H7 (cell line): ENCODE measurements around the gene SULT4A1. TPM values are rescaled to one million over a fixed set of nuclear protein-coding genes. Genes with fewer than 3 reads are reported as not detected.
A peak's percentile ranks its signal among the peaks of the same experiment; 100 is the strongest.
"Not testable (repeated sequence)": the region's sequence is repeated elsewhere in the genome, so short reads cannot be mapped to it uniquely, and the experiment has no call there.

Experiments
- DNase-seq: peaks from one replicate; pipeline ENCODE4 v3.0.0; 2012
- H3K27me3 ChIP-seq: 2 replicates; pipeline ENCODE4 v1.6.0; 2011; ENCODE audit warnings: mild to moderate bottlenecking, low read length; ENCODE audit not compliant: control insufficient read depth, insufficient read depth
- H3K36me3 ChIP-seq: replicated peaks from 2 replicates; pipeline ENCODE4 v1.5.1; 2011; ENCODE audit warnings: low read length; ENCODE audit not compliant: control insufficient read depth, insufficient read depth
- H3K4me3 ChIP-seq: 2 replicates; pipeline ENCODE4 v1.5.1; 2011; ENCODE audit warnings: low read depth, mild to moderate bottlenecking, control low read depth, low read length, moderate library complexity; ENCODE audit not compliant: insufficient read depth
- total RNA-seq: library from RNA; depleted of rRNA; stranded (reverse); fragments of >200 nt; shearing (Covaris generic); gene quantifications from 2 replicates; pipeline ENCODE4 v1.2.3, GENCODE V29; 2014

SULT4A1 gene
- total RNA-seq, 1 experiment from 2014 or later = 6.3 TPM

GRCh38 chr22:43882122-43882767 lies 19.9 kb upstream of the SULT4A1 start:
- Histone ChIP-seq H3K36me3 (no peaks in the 10 kb centered on the region; the same call in 1 of the 2 replicates), H3K4me3 (no peak overlapping the region), H3K27me3 (no peaks in the 10 kb centered on the region)
- peak; percentile 11 for DNase-seq

GRCh38 chr22:43881091-43882061 lies 19.1 kb upstream of the SULT4A1 start:
- DNase-seq = peak; percentile 39
- H3K27me3 ChIP-seq = no peaks in the 10 kb centered on the region
- no peak overlapping the region for H3K4me3 ChIP-seq
- no peaks in the 10 kb centered on the region; the same call in 1 of the 2 replicates for H3K36me3 ChIP-seq

- Histone ChIP-seq H3K27me3 (no peaks in the 10 kb centered on the region), H3K36me3 (no peaks in the 10 kb centered on the region; the same call in 1 of the 2 replicates), H3K4me3 (no peak overlapping the region)
- no peak for DNase-seq
These were observed 18.3 kb upstream of the SULT4A1 start for GRCh38 chr22:43880541-43880991.

GRCh38 chr22:43879901-43880540 lies 17.7 kb upstream of the SULT4A1 start:
- no peaks in the 10 kb centered on the region for H3K27me3 ChIP-seq
- no peaks in the 10 kb centered on the region; the same call in 1 of the 2 replicates for H3K36me3 ChIP-seq
- no peak overlapping the region for H3K4me3 ChIP-seq
- DNase-seq = peak; percentile 39

- DNase-seq = peak; percentile 29
- H3K4me3 ChIP-seq = no peak overlapping the region
- H3K27me3 ChIP-seq = no peaks in the 10 kb centered on the region
- no peaks in the 10 kb centered on the region for H3K36me3 ChIP-seq
These were observed 16.7 kb upstream of the SULT4A1 start for GRCh38 chr22:43878831-43879550.

GRCh38 chr22:43878079-43878795 lies 15.9 kb upstream of the SULT4A1 start:
- H3K36me3 ChIP-seq = no peaks in the 10 kb centered on the region
- H3K27me3 ChIP-seq = no peaks in the 10 kb centered on the region
- DNase-seq = peak; percentile 23
- no peak overlapping the region for H3K4me3 ChIP-seq

- Histone ChIP-seq H3K27me3 (no peaks in the 10 kb centered on the region), H3K4me3 (no peak overlapping the region), H3K36me3 (no peaks in the 10 kb centered on the region)
- no peak for DNase-seq
These were observed 14.7 kb upstream of the SULT4A1 start for GRCh38 chr22:43876866-43877509.

GRCh38 chr22:43869799-43870198 lies 7.5 kb upstream of the SULT4A1 start:
- Histone ChIP-seq H3K27me3 (no peaks in the 10 kb centered on the region), H3K36me3 (no peaks in the 10 kb centered on the region)
- no peak for DNase-seq

GRCh38 chr22:43869001-43869400 lies 6.7 kb upstream of the SULT4A1 start:
- not testable (repeated sequence) for DNase-seq

More at GRCh38 chr22:43869799-43870198, 7.5 kb upstream of the SULT4A1 start:
- H3K4me3 ChIP-seq = no peak overlapping the region

GRCh38 chr22:43867839-43868635 lies 5.7 kb upstream of the SULT4A1 start:
- Histone ChIP-seq H3K4me3 (no peak overlapping the region), H3K36me3 (no peaks in the 10 kb centered on the region), H3K27me3 (no peaks in the 10 kb centered on the region)
- DNase-seq = peak; percentile 89

More at GRCh38 chr22:43869001-43869400, 6.7 kb upstream of the SULT4A1 start:
- H3K27me3 ChIP-seq, H3K36me3 ChIP-seq, H3K4me3 ChIP-seq: not testable (repeated sequence)

- DNase-seq = no peak
- Histone ChIP-seq H3K27me3 (no peaks in the 10 kb centered on the region), H3K4me3 (peak overlapping the region; percentile 44), H3K36me3 (no peaks in the 10 kb centered on the region)
These were observed 529 bp upstream of the SULT4A1 start for GRCh38 chr22:43862882-43863202.

- Histone ChIP-seq H3K4me3 (peak overlapping the region; percentile 79), H3K27me3 (no peaks in the 10 kb centered on the region), H3K36me3 (no peaks in the 10 kb centered on the region)
- DNase-seq = no peak
These were observed 784 bp downstream of the SULT4A1 start for GRCh38 chr22:43861529-43861928.

GRCh38 chr22:43860831-43861230 lies 1.5 kb downstream of the SULT4A1 start:
- H3K4me3 ChIP-seq = no peak overlapping the region
- no peaks in the 10 kb centered on the region for H3K27me3 ChIP-seq
- DNase-seq = no peak
- no peaks in the 10 kb centered on the region for H3K36me3 ChIP-seq
